ENCODE measurements around the gene ATP8B3. TPM values are rescaled to one million over a fixed set of nuclear protein-coding genes. Genes with fewer than 3 reads are reported as not detected.
A peak's percentile ranks its signal among the peaks of the same experiment; 100 is the strongest.

Gene ATP8B3
- total and polyA plus RNA-seq, 9 of the 15 experiments (the other 6 are each of a cell fraction or from before 2014, with no cell fraction given), result 1.2 to 12.3 (median 3.8) TPM

GRCh38 chr19:1823020-1823419, 10.9 kb upstream of the ATP8B3 start:
- Histone ChIP-seq H3K4me3 (no peak overlapping the region), H3K27me3 (ENCODE audit: control insufficient read depth in 2 of 2, insufficient read depth in 2 of 2, low read length in 2 of 2) (no peaks in the 10 kb centered on the region), H3K9ac (ENCODE audit: insufficient read depth in 1 of 2, low read depth in 2 of 2, low read length in 2 of 2) (peak overlapping the region in 1 of 2 experiments; percentile 64; a peak in 1 of 4 replicates), H3K4me2 (ENCODE audit: insufficient read depth, low read length) (no peak overlapping the region), H3K79me2 (ENCODE audit: control insufficient read depth, insufficient read depth, low read length) (peaks cover 38% of the 10 kb centered on the region), H3K9me1 (ENCODE audit: control insufficient read depth, insufficient read depth, low read length) (no peaks in the 10 kb centered on the region), H3K9me3 (replicated peaks; ENCODE audit: control insufficient read depth, insufficient read depth, low read depth, low read length) (no peaks in the 10 kb centered on the region), H2AFZ (ENCODE audit: low read depth, low read length) (no peak overlapping the region), H3K4me1 (replicated peaks in 1 of 2; ENCODE audit: control insufficient read depth in 2 of 2, insufficient read depth in 2 of 2, low read length in 2 of 2) (peaks cover 11 to 52% of the 10 kb centered on the region in 2 experiments), H3K27ac (ENCODE audit: extremely low read depth, low read depth, low read length) (no peak overlapping the region), H3K36me3 (ENCODE audit: control insufficient read depth, insufficient read depth, low read length) (peaks cover 86% of the 10 kb centered on the region; the same call in 2 of the 3 replicates), H4K20me1 (replicated peaks; ENCODE audit: control insufficient read depth, insufficient read depth, low read length) (no peaks in the 10 kb centered on the region)
- FAIRE-seq, result no peak
- DNase-seq (ENCODE audit: extremely low read depth in 1 of 4, low spot score in 3 of 4), result no peak
- 89% methylated on average over 6 of the region's 8 CpGs for WGBS (ENCODE audit: insufficient coverage, low coverage, missing lambda C conversion rate)
- ChIA-PET POLR2A (interaction anchor here (0.6 to 1.6 kb wide), 2 partner anchors 10 to 1361 kb away, joined by 3 to 5 read pairs; no protein-coding TSS in a partner anchor), CTCF (ENCODE audit: low intra/inter-chr PET ratio) (interaction anchor here (0.6 kb wide), 1 partner anchor 155 kb away, joined by 3 read pairs; no protein-coding TSS in a partner anchor)
- no peak for ATAC-seq
- in situ Hi-C loops (cut with MboI), result no loop called here
- intact Hi-C loops (cut with micrococcal nuclease), result no loop called here
- no peak for TF ChIP-seq ZNF184 (CRISPR knock-in tag; IDR thresholded peaks at IDR 0.05)
- no peak for TF ChIP-seq CBFA2T2 (conservative IDR thresholded peaks at IDR 0.05)
- no peak for TF ChIP-seq TARDBP (IDR thresholded peaks at IDR 0.05)
- TF ChIP-seq U2AF1 (optimal IDR thresholded peaks at IDR 0.05; ENCODE audit: low read depth, low read length), result no peak
- no peak for TF ChIP-seq SIRT6 (IDR thresholded peaks at IDR 0.05; ENCODE audit: low read depth, low read length)
- TF ChIP-seq PHTF2 (CRISPR knock-in tag; IDR thresholded peaks at IDR 0.05), result no peak
- no peak for TF ChIP-seq KLF6 (CRISPR knock-in tag; IDR thresholded peaks at IDR 0.05; ENCODE audit: borderline replicate concordance)
- no peak for TF ChIP-seq ZFX (CRISPR knock-in tag; IDR thresholded peaks at IDR 0.05)
- no peak for TF ChIP-seq THAP12 (CRISPR knock-in tag; IDR thresholded peaks at IDR 0.05)
- no peak for TF ChIP-seq ATF3 (IDR thresholded peaks at IDR 0.05)
- TF ChIP-seq ATF3 (CRISPR knock-in tag; conservative IDR thresholded peaks at IDR 0.05), result no peak
- no peak for TF ChIP-seq IRF2 (CRISPR knock-in tag; IDR thresholded peaks at IDR 0.05)
- no TSS peak for BruUV-seq (replicated peaks)
